SH-SY5Y (cell line): ENCODE measurements around the gene ARHGEF6.

Source experiments
- GATA2 ChIP-seq: IDR thresholded peaks from 2 replicates; pipeline ENCODE4 v1.6.1; 2011; ENCODE audit warnings: mild to moderate bottlenecking, low read depth, low read length
- GATA3 ChIP-seq: IDR thresholded peaks from 2 replicates; pipeline ENCODE4 v1.6.1; 2011; ENCODE audit warnings: low read depth, mild to moderate bottlenecking, low read length, moderate library complexity

DNA sequence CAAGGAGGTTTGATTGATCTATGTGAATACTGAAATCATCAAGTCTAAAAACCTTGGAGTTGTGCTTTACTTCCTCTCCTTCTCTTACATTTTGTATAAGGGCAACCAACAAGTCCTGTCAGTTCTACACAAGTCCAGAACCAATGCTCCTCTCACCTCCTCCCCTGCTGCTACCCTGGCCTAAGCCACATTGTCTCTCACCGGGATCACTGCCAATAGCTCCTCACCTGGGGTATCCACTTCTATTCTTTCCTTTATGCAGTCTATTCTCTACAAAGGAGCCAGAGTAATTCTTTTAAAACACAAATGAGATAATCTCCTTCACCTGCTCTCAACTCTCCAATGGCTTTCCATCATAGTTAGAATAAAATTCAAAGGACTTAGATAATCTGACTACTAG is 13.3 kb upstream of the ARHGEF6 start:
- TF ChIP-seq GATA3 (no peak), GATA2 (no peak)
